ENCODE measurements around the gene LCMT2.
A peak's percentile ranks its signal among the peaks of the same experiment; 100 is the strongest.

The LCMT2 gene

GRCh38 chr15:43275740-43276562 lies 54.4 kb downstream of the LCMT2 start:
- no peak for DNase-seq

DNA sequence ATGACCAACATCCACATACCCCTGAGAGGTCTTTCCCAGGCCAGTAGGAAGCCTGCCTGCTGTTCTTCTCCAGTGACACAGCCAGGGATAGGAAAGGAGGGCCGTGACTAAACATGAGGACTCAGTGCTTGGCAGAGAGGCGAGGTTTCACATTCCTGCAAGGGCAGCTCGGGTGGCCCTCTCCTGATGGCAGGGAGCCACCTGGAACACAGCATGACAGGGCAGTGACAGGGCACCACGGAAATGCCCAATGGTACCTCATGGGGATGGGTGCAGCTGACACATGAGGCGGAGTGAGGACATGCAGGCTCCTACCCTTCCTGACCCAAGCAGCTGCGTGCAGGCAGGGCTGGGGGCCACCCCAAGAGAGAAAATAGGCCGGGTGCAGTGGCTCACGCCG lies 56.2 kb downstream of the LCMT2 start:
- peak; percentile 35 for DNase-seq
